HEK293 (cell line): ENCODE results near the gene DDN.
A peak's percentile ranks its signal among the peaks of the same experiment; 100 is the strongest.

Experiments used
- AEBP2 ChIP-seq: fragments of 450-650 bp; formaldehyde crosslinking; IDR thresholded peaks from 2 replicates; pipeline ENCODE4 v1.5.1; 2016; ENCODE audit warnings: missing biosample characterization, missing genetic modification characterization, borderline replicate concordance
- EGR2 ChIP-seq: fragments of 450-650 bp; formaldehyde crosslinking; IDR thresholded peaks from 2 replicates; pipeline ENCODE4 v1.5.1; 2016; ENCODE audit warnings: low read depth, missing biosample characterization, missing genetic modification characterization
- ELK4 ChIP-seq: IDR thresholded peaks from 2 replicates; pipeline ENCODE4 v1.6.1; 2011; ENCODE audit warnings: mild to moderate bottlenecking, low read depth, low read length, borderline replicate concordance
- HOXC10 ChIP-seq: sonication (generic); formaldehyde crosslinking; IDR thresholded peaks from 2 replicates; pipeline ENCODE4 v1.8.1; 2023; ENCODE audit warnings: mild to moderate bottlenecking, missing genetic modification reagents
- HOXD13 ChIP-seq: sonication (generic); formaldehyde crosslinking; IDR thresholded peaks from 2 replicates; pipeline ENCODE4 v1.8.0; 2022; ENCODE audit warnings: missing genetic modification reagents, borderline replicate concordance
- INSM2 ChIP-seq: fragments of 450-650 bp; formaldehyde crosslinking; IDR thresholded peaks from 2 replicates; pipeline ENCODE4 v1.5.1; 2016; ENCODE audit warnings: missing biosample characterization, missing genetic modification characterization
- KLF10 ChIP-seq: fragments of 450-650 bp; IDR thresholded peaks from 2 replicates; pipeline ENCODE4 v1.5.1; 2018; ENCODE audit warnings: missing biosample characterization, mild to moderate bottlenecking, missing genetic modification characterization
- KLF17 ChIP-seq: fragments of 450-650 bp; formaldehyde crosslinking; IDR thresholded peaks from 2 replicates; pipeline ENCODE4 v1.5.1; 2016; ENCODE audit warnings: missing biosample characterization, missing genetic modification characterization
- PBX3 ChIP-seq: sonication (generic); formaldehyde crosslinking; IDR thresholded peaks from 2 replicates; pipeline ENCODE4 v1.8.1; 2022; ENCODE audit warnings: mild to moderate bottlenecking, moderate library complexity, missing genetic modification reagents
- SALL2 ChIP-seq: fragments of 450-650 bp; formaldehyde crosslinking; IDR thresholded peaks from 2 replicates; pipeline ENCODE4 v1.5.0; 2017; ENCODE audit warnings: missing biosample characterization, mild to moderate bottlenecking, missing genetic modification characterization, borderline replicate concordance
- TSHZ1 ChIP-seq: fragments of 450-650 bp; formaldehyde crosslinking; IDR thresholded peaks from 2 replicates; pipeline ENCODE4 v1.5.1; 2016; ENCODE audit warnings: missing biosample characterization, missing genetic modification characterization, borderline replicate concordance
- YY1 ChIP-seq: fragments of 450-650 bp; formaldehyde crosslinking; IDR thresholded peaks from 2 replicates; pipeline ENCODE4 v1.5.1; 2018; ENCODE audit warnings: missing biosample characterization, missing genetic modification characterization
- ZBTB21 ChIP-seq: fragments of 450-650 bp; formaldehyde crosslinking; IDR thresholded peaks from 2 replicates; pipeline ENCODE4 v1.5.1; 2017; ENCODE audit warnings: missing biosample characterization, missing genetic modification characterization
- ZBTB8A ChIP-seq: fragments of 450-650 bp; formaldehyde crosslinking; IDR thresholded peaks from 2 replicates; pipeline ENCODE4 v1.5.1; 2016; ENCODE audit warnings: missing biosample characterization, missing genetic modification characterization
- ZFHX2 ChIP-seq: fragments of 450-650 bp; formaldehyde crosslinking; conservative IDR thresholded peaks from 2 replicates; pipeline ENCODE4 v1.5.1; 2016; ENCODE audit warnings: missing biosample characterization, missing genetic modification characterization
- ZNF133 ChIP-seq: fragments of 450-650 bp; formaldehyde crosslinking; IDR thresholded peaks from 2 replicates; pipeline ENCODE4 v1.5.1; 2016; ENCODE audit warnings: missing biosample characterization, missing genetic modification characterization
- ZNF155 ChIP-seq: fragments of 450-650 bp; formaldehyde crosslinking; IDR thresholded peaks from 2 replicates; pipeline ENCODE4 v1.5.1; 2016; ENCODE audit warnings: missing biosample characterization, missing genetic modification characterization
- ZNF184 ChIP-seq: fragments of 450-650 bp; IDR thresholded peaks from 2 replicates; pipeline ENCODE4 v1.5.1; 2018; ENCODE audit warnings: missing biosample characterization, mild to moderate bottlenecking, missing genetic modification characterization
- ZNF19 ChIP-seq: fragments of 450-650 bp; formaldehyde crosslinking; IDR thresholded peaks from 2 replicates; pipeline ENCODE4; 2016; ENCODE audit warnings: missing biosample characterization, missing genetic modification characterization, low read depth
- ZNF2 ChIP-seq: fragments of 450-650 bp; formaldehyde crosslinking; IDR thresholded peaks from 2 replicates; pipeline ENCODE4 v1.5.1; 2016; ENCODE audit warnings: missing biosample characterization, missing genetic modification characterization
- ZNF292 ChIP-seq: fragments of 450-650 bp; formaldehyde crosslinking; IDR thresholded peaks from 2 replicates; pipeline ENCODE4 v1.5.1; 2016; ENCODE audit warnings: low read depth, missing biosample characterization, missing genetic modification characterization, borderline replicate concordance
- ZNF335 ChIP-seq: fragments of 450-650 bp; formaldehyde crosslinking; conservative IDR thresholded peaks from 2 replicates; pipeline ENCODE4 v1.5.1; 2016; ENCODE audit warnings: missing biosample characterization, missing genetic modification characterization
- ZNF391 ChIP-seq: fragments of 450-650 bp; formaldehyde crosslinking; IDR thresholded peaks from 2 replicates; pipeline ENCODE4 v1.5.1; 2016; ENCODE audit warnings: low read depth, missing biosample characterization, missing genetic modification characterization, borderline replicate concordance
- ZNF433 ChIP-seq: fragments of 450-650 bp; formaldehyde crosslinking; IDR thresholded peaks from 2 replicates; pipeline ENCODE4 v1.5.1; 2016; ENCODE audit warnings: missing biosample characterization, missing genetic modification characterization, low read depth
- ZNF571 ChIP-seq: fragments of 450-650 bp; formaldehyde crosslinking; IDR thresholded peaks from 2 replicates; pipeline ENCODE4 v1.5.0; 2017; ENCODE audit warnings: missing biosample characterization, missing genetic modification characterization
- ZNF654 ChIP-seq: fragments of 450-650 bp; formaldehyde crosslinking; IDR thresholded peaks from 2 replicates; pipeline ENCODE4 v1.5.1; 2016; ENCODE audit warnings: low read depth, missing biosample characterization, missing genetic modification characterization
- ZNF664 ChIP-seq: fragments of 450-650 bp; formaldehyde crosslinking; IDR thresholded peaks from 2 replicates; pipeline ENCODE4 v1.5.1; 2016; ENCODE audit warnings: missing biosample characterization, missing genetic modification characterization
- ZNF704 ChIP-seq: fragments of 450-650 bp; formaldehyde crosslinking; IDR thresholded peaks from 2 replicates; pipeline ENCODE4 v1.5.1; 2016; ENCODE audit warnings: missing biosample characterization, missing genetic modification characterization
- ZNF843 ChIP-seq: fragments of 450-650 bp; formaldehyde crosslinking; IDR thresholded peaks from 2 replicates; pipeline ENCODE4 v1.5.1; 2016; ENCODE audit warnings: missing biosample characterization, missing genetic modification characterization

Gene DDN

GRCh38 chr12:48956279-48957140 is 42.7 kb downstream of the DDN start (continued):
- no peak for TF ChIP-seq ZNF2 (tag by site-specific recombination)
- TF ChIP-seq TSHZ1 (tag by site-specific recombination), result no peak
- TF ChIP-seq EGR2, result peak; percentile 96
- TF ChIP-seq KLF17 (tag by site-specific recombination), result peak; percentile 8; the same call in 1 of the 2 replicates
- TF ChIP-seq ZBTB21, result 0 out of 2 replicates have a peak, but pooled peaks have one; percentile 24
- TF ChIP-seq INSM2 (tag by site-specific recombination), result peak; percentile 54; the same call in 1 of the 2 replicates
- no peak for TF ChIP-seq ZNF155 (tag by site-specific recombination)
- TF ChIP-seq ZNF654, result no peak
- TF ChIP-seq ELK4, result no peak
- TF ChIP-seq ZBTB8A, result peak; percentile 62
- TF ChIP-seq SALL2 (tag by site-specific recombination), result no peak
- TF ChIP-seq ZNF704 (tag by site-specific recombination), result no peak
- no peak for TF ChIP-seq KLF10 (tag by site-specific recombination)
- no peak for TF ChIP-seq PBX3
- no peak for TF ChIP-seq ZNF184 (tag by site-specific recombination)
- no peak for TF ChIP-seq ZNF433
- no peak for TF ChIP-seq ZNF571
- no peak for TF ChIP-seq ZNF664 (tag by site-specific recombination)
- TF ChIP-seq HOXD13 (CRISPR knock-in tag), result no peak
- TF ChIP-seq ZNF335 (tag by site-specific recombination), result peak; percentile 75
- TF ChIP-seq ZNF19 (tag by site-specific recombination), result no peak
- TF ChIP-seq ZFHX2, result peak; percentile 94
- no peak for TF ChIP-seq AEBP2
- no peak for TF ChIP-seq ZNF391 (tag by site-specific recombination)
- no peak for TF ChIP-seq HOXC10
- no peak for TF ChIP-seq ZNF133 (tag by site-specific recombination)
- no peak for TF ChIP-seq YY1 (tag by site-specific recombination)
- TF ChIP-seq ZNF843, result no peak
- no peak for TF ChIP-seq ZNF292 (tag by site-specific recombination)
